Activated naive CD4-positive, alpha-beta T cell treated with anti-CD3 and anti-CD28 coated beads, Interleukin-2, amount 50 U/mL, for 72 hours (primary cell): ENCODE measurements around the gene TRIM31. TPM values are rescaled to one million over a fixed set of nuclear protein-coding genes. Genes with fewer than 3 reads are reported as not detected.

ENCODE experiments used
- ATAC-seq, 2 donors: fragments of 150-1000 bp; cut with Tn5 transposase; 2 replicates each; pipeline ENCODE4 v1.10.0; 2021; ENCODE audit warnings: mild to moderate bottlenecking in 2 of 2, moderate library complexity in 2 of 2
- DNase-seq, 2 donors: peaks; one replicate each; pipeline ENCODE4 v3.0.0; 2021 to 2022; ENCODE audit warnings: low spot score in 2 of 2
- H3K27ac Mint-ChIP-seq, 2 donors: one replicate each; pipeline ENCODE4 v1.8.0; 2022; ENCODE audit warnings: mild to moderate bottlenecking in 2 of 2, mixed read lengths in 2 of 2
- H3K36me3 Mint-ChIP-seq, 2 donors: one replicate each; pipeline ENCODE4 v1.8.0; 2022; ENCODE audit warnings: mixed read lengths in 2 of 2
- H3K9me3 Mint-ChIP-seq, 2 donors: one replicate each; pipeline ENCODE4 v1.8.0; 2022; ENCODE audit warnings: mixed read lengths in 2 of 2
- total RNA-seq, 2 donors: library from RNA; stranded (reverse); gene quantifications; one replicate each; pipeline ENCODE4 v1.2.3, GENCODE V29; 2022

TRIM31 gene
- total RNA-seq: not detected

GRCh38 chr6:30113003-30113759 lies at the start of gene TRIM31:
TSS of gene TRIM31 (minus strand) at chr6:30113090. CDS start at chr6:30112805, 285 bp downstream.
- no peak within 1 kb of the TSS for H3K27ac Mint-ChIP-seq
- no peaks in the 10 kb centered on the region for H3K36me3 Mint-ChIP-seq
- DNase-seq: no peak
- ATAC-seq: peak; percentile 34 to 72
- no peaks in the 10 kb centered on the region for H3K9me3 Mint-ChIP-seq

GRCh38 chr6:30162265-30163089 lies 49.6 kb upstream of the TRIM31 start:
- Mint-ChIP-seq H3K36me3 (peaks cover 0 to 8% of the 10 kb centered on the region in 2 donors), H3K9me3 (no peaks in the 10 kb centered on the region), H3K27ac (peak overlapping the region in 1 of 2 donors; percentile 76)
- no peak for DNase-seq
- ATAC-seq: no peak

- H3K36me3 Mint-ChIP-seq: no peaks in the 10 kb centered on the region
- no peaks in the 10 kb centered on the region for H3K9me3 Mint-ChIP-seq
- no peak within 1 kb of the TSS for H3K27ac Mint-ChIP-seq
- ATAC-seq (no peak), DNase-seq (no peak)
Measured at GRCh38 chr6:30160785-30161531, 48.1 kb upstream of the TRIM31 start, which contains the start of gene TRIM10. TSS of gene TRIM10 (minus strand) at chr6:30161211. CDS start at chr6:30160858, 353 bp downstream.

GRCh38 chr6:30160008-30160784 lies 47.3 kb upstream of the TRIM31 start:
- H3K9me3 Mint-ChIP-seq: no peaks in the 10 kb centered on the region
- ATAC-seq: no peak
- no peaks in the 10 kb centered on the region for H3K36me3 Mint-ChIP-seq
- no peak for DNase-seq
- no peak overlapping the region for H3K27ac Mint-ChIP-seq

- no peaks in the 10 kb centered on the region for H3K9me3 Mint-ChIP-seq
- peak in 1 of 2 donors; percentile 34 for DNase-seq
- ATAC-seq: peak; percentile 71 to 95
- H3K27ac Mint-ChIP-seq: no peak overlapping the region
- no peaks in the 10 kb centered on the region for H3K36me3 Mint-ChIP-seq
Measured at GRCh38 chr6:30158475-30159040, 45.7 kb upstream of the TRIM31 start.

GRCh38 chr6:30157999-30158398 lies 45.1 kb upstream of the TRIM31 start:
- no peak for DNase-seq
- Mint-ChIP-seq H3K27ac (no peak overlapping the region), H3K36me3 (no peaks in the 10 kb centered on the region), H3K9me3 (no peaks in the 10 kb centered on the region)
- ATAC-seq: no peak

GRCh38 chr6:30157581-30157980 lies 44.7 kb upstream of the TRIM31 start:
- no peak for DNase-seq
- H3K36me3 Mint-ChIP-seq: no peaks in the 10 kb centered on the region
- H3K9me3 Mint-ChIP-seq: no peaks in the 10 kb centered on the region
- ATAC-seq: no peak
- H3K27ac Mint-ChIP-seq: no peak overlapping the region

- Mint-ChIP-seq H3K27ac (no peak overlapping the region), H3K9me3 (no peaks in the 10 kb centered on the region), H3K36me3 (no peaks in the 10 kb centered on the region)
- ATAC-seq (no peak), DNase-seq (no peak)
Measured at GRCh38 chr6:30156774-30157173, 43.9 kb upstream of the TRIM31 start.

- no peaks in the 10 kb centered on the region for H3K36me3 Mint-ChIP-seq
- H3K27ac Mint-ChIP-seq: no peak overlapping the region
- H3K9me3 Mint-ChIP-seq: no peaks in the 10 kb centered on the region
- ATAC-seq: no peak
- no peak for DNase-seq
Measured at GRCh38 chr6:30156262-30156599, 43.3 kb upstream of the TRIM31 start.

GRCh38 chr6:30155520-30156261 lies 42.8 kb upstream of the TRIM31 start:
- ATAC-seq: no peak
- H3K27ac Mint-ChIP-seq: no peak overlapping the region

GRCh38 chr6:30154709-30155519 lies 42.0 kb upstream of the TRIM31 start:
- Mint-ChIP-seq H3K9me3 (no peaks in the 10 kb centered on the region), H3K36me3 (no peaks in the 10 kb centered on the region), H3K27ac (no peak overlapping the region)
- ATAC-seq (no peak), DNase-seq (no peak)

More at GRCh38 chr6:30155520-30156261, 42.8 kb upstream of the TRIM31 start:
- H3K9me3 Mint-ChIP-seq: no peaks in the 10 kb centered on the region
- no peaks in the 10 kb centered on the region for H3K36me3 Mint-ChIP-seq
- no peak for DNase-seq

- no peak for DNase-seq
Measured at GRCh38 chr6:30154061-30154460, 41.2 kb upstream of the TRIM31 start.

GRCh38 chr6:30152910-30153610 lies 40.2 kb upstream of the TRIM31 start:
- Mint-ChIP-seq H3K36me3 (no peaks in the 10 kb centered on the region), H3K9me3 (no peaks in the 10 kb centered on the region), H3K27ac (no peak overlapping the region)
- DNase-seq (no peak), ATAC-seq (no peak)

More at GRCh38 chr6:30154061-30154460, 41.2 kb upstream of the TRIM31 start:
- no peak for ATAC-seq
- H3K27ac Mint-ChIP-seq: peak overlapping the region in 1 of 2 donors; percentile 20
- H3K9me3 Mint-ChIP-seq: no peaks in the 10 kb centered on the region
- H3K36me3 Mint-ChIP-seq: no peaks in the 10 kb centered on the region

- ATAC-seq: no peak
- DNase-seq: no peak
- H3K27ac Mint-ChIP-seq: no peak overlapping the region
- H3K36me3 Mint-ChIP-seq: no peaks in the 10 kb centered on the region
- H3K9me3 Mint-ChIP-seq: no peaks in the 10 kb centered on the region
Measured at GRCh38 chr6:30152016-30152673, 39.3 kb upstream of the TRIM31 start.
